HepG2 (cell line): ENCODE data around the gene PPP6R2. TPM values are rescaled to one million over a fixed set of nuclear protein-coding genes. Genes with fewer than 3 reads are reported as not detected.
A peak's percentile ranks its signal among the peaks of the same experiment; 100 is the strongest.

Source experiments
- ARNTL ChIP-seq: sonication (generic); formaldehyde crosslinking; IDR thresholded peaks from 2 replicates; pipeline ENCODE4 v1.4.0; 2020; ENCODE audit warnings: mild to moderate bottlenecking, missing genetic modification reagents
- CERS6 ChIP-seq: sonication (generic); formaldehyde crosslinking; IDR thresholded peaks from 2 replicates; pipeline ENCODE4 v1.5.0; 2020; ENCODE audit warnings: missing genetic modification reagents
- FLYWCH1 ChIP-seq: sonication (generic); formaldehyde crosslinking; IDR thresholded peaks from 2 replicates; pipeline ENCODE4 v1.8.1; 2023; ENCODE audit warnings: mild to moderate bottlenecking, missing genetic modification reagents
- FOXP1 ChIP-seq, 2 experiments: fragments of 450-650 bp in 1 of 2; IDR thresholded peaks; 2 replicates each; pipeline ENCODE4 v1.6.1; 2017 to 2018; ENCODE audit warnings: antibody characterized with exemption in 1 of 2
- GMEB2 ChIP-seq: IDR thresholded peaks from 2 replicates; pipeline ENCODE4 v1.6.1; 2016; ENCODE audit warnings: missing biosample characterization, missing genetic modification reagents, low read depth
- KDM5B ChIP-seq: sonication (generic); formaldehyde crosslinking; IDR thresholded peaks from 2 replicates; pipeline ENCODE4 v1.4.0; 2020; ENCODE audit warnings: missing genetic modification reagents, mild to moderate bottlenecking, borderline replicate concordance
- NFIB ChIP-seq: sonication (generic); formaldehyde crosslinking; IDR thresholded peaks from 2 replicates; pipeline ENCODE4 v1.9.0; 2021; ENCODE audit warnings: missing genetic modification reagents, mild to moderate bottlenecking, borderline replicate concordance
- NR2F6 ChIP-seq, 2 experiments: IDR thresholded peaks; 2 replicates each; pipeline ENCODE4 v1.6.1; 2016; ENCODE audit warnings: antibody characterized with exemption in 1 of 2, mild to moderate bottlenecking in 1 of 2
- RBM22 ChIP-seq: fragments of 200-400 bp; formaldehyde crosslinking; optimal IDR thresholded peaks from 2 replicates; pipeline ENCODE3; 2017; ENCODE audit warnings: mild to moderate bottlenecking, low read length, moderate library complexity
- SCMH1 ChIP-seq: sonication (generic); formaldehyde crosslinking; IDR thresholded peaks from 2 replicates; pipeline ENCODE4 v1.9.0; 2021; ENCODE audit warnings: missing genetic modification reagents, mild to moderate bottlenecking, borderline replicate concordance
- SETDB1 ChIP-seq: sonication (generic); formaldehyde crosslinking; IDR thresholded peaks from 2 replicates; pipeline ENCODE4 v1.5.1; 2020; ENCODE audit warnings: missing genetic modification reagents, mild to moderate bottlenecking, borderline replicate concordance
- ZBTB42 ChIP-seq: sonication (generic); formaldehyde crosslinking; IDR thresholded peaks from 2 replicates; pipeline ENCODE4 v1.5.0; 2020; ENCODE audit warnings: mild to moderate bottlenecking, missing genetic modification reagents
- ZNF280B ChIP-seq: sonication (generic); formaldehyde crosslinking; IDR thresholded peaks from 2 replicates; pipeline ENCODE4 v1.5.0; 2020; ENCODE audit warnings: missing genetic modification reagents, mild to moderate bottlenecking, borderline replicate concordance
- ZNF501 ChIP-seq: sonication (generic); formaldehyde crosslinking; IDR thresholded peaks from 2 replicates; pipeline ENCODE4 v1.5.1; 2020; ENCODE audit warnings: mild to moderate bottlenecking, moderate library complexity, missing genetic modification reagents
- ZNF547 ChIP-seq: sonication (generic); formaldehyde crosslinking; IDR thresholded peaks from 2 replicates; pipeline ENCODE4 v1.5.1; 2020; ENCODE audit warnings: mild to moderate bottlenecking, missing genetic modification reagents
- ZNF550 ChIP-seq: sonication (generic); formaldehyde crosslinking; IDR thresholded peaks from 2 replicates; pipeline ENCODE4 v1.4.0; 2020; ENCODE audit warnings: mild to moderate bottlenecking, missing genetic modification reagents, borderline replicate concordance
- ZNF607 ChIP-seq: sonication (generic); formaldehyde crosslinking; IDR thresholded peaks from 2 replicates; pipeline ENCODE4 v1.5.1; 2020; ENCODE audit warnings: missing genetic modification reagents, mild to moderate bottlenecking, borderline replicate concordance
- ZNF761 ChIP-seq: sonication (generic); formaldehyde crosslinking; conservative IDR thresholded peaks from 2 replicates; pipeline ENCODE4 v1.4.0; 2020; ENCODE audit warnings: mild to moderate bottlenecking, missing genetic modification reagents
- polyA plus RNA-seq, 8 experiments: library from polyadenylated mRNA; depleted of rRNA in 3 of 8; stranded (reverse) in 7 of 8; unstranded in 1 of 8; fragments of >200 nt; fragmentation: Illumina TruSeq in 4 of 8; extraction: Trizol in 4 of 8; gene quantifications; 2 replicates each; pipeline versions ENCODE4 v1.2.1 to v1.2.3, GENCODE V29; 2011 to 2016; ENCODE audit warnings: low read depth in 4 of 8, missing spikeins in 1 of 8, mixed read lengths in 1 of 8; ENCODE audit not compliant: insufficient read depth in 1 of 8
- total RNA-seq, 5 experiments: library from RNA; depleted of rRNA; stranded (reverse); fragments of >200 nt; fragmentation: Illumina TruSeq; extraction: Trizol; gene quantifications; 2 replicates each; pipeline ENCODE4 v1.2.3, GENCODE V29; 2016; ENCODE audit warnings: low read depth in 1 of 5
- TF ChIP-seq, protein P1 (sequence below): sonication (generic); formaldehyde crosslinking; IDR thresholded peaks from 2 replicates; pipeline ENCODE4 v1.5.0; 2020; ENCODE audit warnings: mild to moderate bottlenecking, missing genetic modification reagents, moderate library complexity
- TF ChIP-seq, protein P2 (sequence below): sonication (generic); formaldehyde crosslinking; IDR thresholded peaks from 2 replicates; pipeline ENCODE4 v1.5.1; 2020; ENCODE audit warnings: mild to moderate bottlenecking, missing genetic modification reagents, moderate library complexity

Gene PPP6R2
- total and polyA plus RNA-seq, 2 of the 13 experiments (the other 11 are each of a cell fraction or from before 2014, with no cell fraction given), result 55.0 to 102 TPM

DNA sequence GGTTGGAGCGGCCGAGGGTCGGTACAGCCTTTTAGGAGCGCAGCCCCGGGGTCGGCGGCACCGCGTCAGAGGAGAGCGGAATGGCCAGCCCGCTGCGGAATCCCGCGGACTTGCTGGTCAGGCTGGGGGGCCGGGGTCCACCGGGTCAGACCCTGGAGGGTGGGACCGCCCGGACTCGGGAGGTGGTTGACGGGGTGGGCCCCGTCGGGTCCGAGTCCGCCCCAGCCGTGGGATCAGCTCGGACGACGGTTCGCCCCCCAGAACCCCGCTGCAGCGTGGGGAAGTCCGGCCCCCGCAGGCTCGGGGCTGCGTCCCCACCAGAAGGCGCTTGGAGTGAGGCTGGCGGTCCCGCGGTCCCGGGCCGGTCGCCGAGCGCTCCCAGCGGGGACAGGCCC, 137.9 kb downstream of the PPP6R2 start (continued):
- TF ChIP-seq RBM22 (no peak), FLYWCH1 (CRISPR knock-in tag) (no peak), ZNF501 (CRISPR knock-in tag) (peak; percentile 20; the same call in 1 of the 2 replicates), ZNF547 (CRISPR knock-in tag) (0 out of 2 replicates have a peak, but pooled peaks have one; percentile 52), GMEB2 (CRISPR knock-in tag) (no peak), ZBTB42 (no peak), ZNF607 (CRISPR knock-in tag) (0 out of 2 replicates have a peak, but pooled peaks have one; percentile 19), ZNF550 (no peak), SCMH1 (CRISPR knock-in tag) (no peak), NFIB (CRISPR knock-in tag) (no peak), SETDB1 (CRISPR knock-in tag) (no peak), ARNTL (CRISPR knock-in tag) (no peak), ZNF280B (CRISPR knock-in tag) (0 out of 2 replicates have a peak, but pooled peaks have one; percentile 18), KDM5B (peak; percentile 47; the same call in 1 of the 2 replicates), FOXP1 (IDR thresholded peaks at IDR 0.05) (no peak), FOXP1 (CRISPR knock-in tag; IDR thresholded peaks at IDR 0.05) (no peak), ZNF761 (CRISPR knock-in tag) (no peak), CERS6 (CRISPR knock-in tag) (no peak), NR2F6 (IDR thresholded peaks at IDR 0.05) (no peak), NR2F6 (CRISPR knock-in tag; IDR thresholded peaks at IDR 0.05) (no peak)
- TF ChIP-seq, protein P1, sequence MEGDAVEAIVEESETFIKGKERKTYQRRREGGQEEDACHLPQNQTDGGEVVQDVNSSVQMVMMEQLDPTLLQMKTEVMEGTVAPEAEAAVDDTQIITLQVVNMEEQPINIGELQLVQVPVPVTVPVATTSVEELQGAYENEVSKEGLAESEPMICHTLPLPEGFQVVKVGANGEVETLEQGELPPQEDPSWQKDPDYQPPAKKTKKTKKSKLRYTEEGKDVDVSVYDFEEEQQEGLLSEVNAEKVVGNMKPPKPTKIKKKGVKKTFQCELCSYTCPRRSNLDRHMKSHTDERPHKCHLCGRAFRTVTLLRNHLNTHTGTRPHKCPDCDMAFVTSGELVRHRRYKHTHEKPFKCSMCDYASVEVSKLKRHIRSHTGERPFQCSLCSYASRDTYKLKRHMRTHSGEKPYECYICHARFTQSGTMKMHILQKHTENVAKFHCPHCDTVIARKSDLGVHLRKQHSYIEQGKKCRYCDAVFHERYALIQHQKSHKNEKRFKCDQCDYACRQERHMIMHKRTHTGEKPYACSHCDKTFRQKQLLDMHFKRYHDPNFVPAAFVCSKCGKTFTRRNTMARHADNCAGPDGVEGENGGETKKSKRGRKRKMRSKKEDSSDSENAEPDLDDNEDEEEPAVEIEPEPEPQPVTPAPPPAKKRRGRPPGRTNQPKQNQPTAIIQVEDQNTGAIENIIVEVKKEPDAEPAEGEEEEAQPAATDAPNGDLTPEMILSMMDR (CRISPR knock-in tag), result peak; percentile 21; the same call in 1 of the 2 replicates
- TF ChIP-seq, protein P2, sequence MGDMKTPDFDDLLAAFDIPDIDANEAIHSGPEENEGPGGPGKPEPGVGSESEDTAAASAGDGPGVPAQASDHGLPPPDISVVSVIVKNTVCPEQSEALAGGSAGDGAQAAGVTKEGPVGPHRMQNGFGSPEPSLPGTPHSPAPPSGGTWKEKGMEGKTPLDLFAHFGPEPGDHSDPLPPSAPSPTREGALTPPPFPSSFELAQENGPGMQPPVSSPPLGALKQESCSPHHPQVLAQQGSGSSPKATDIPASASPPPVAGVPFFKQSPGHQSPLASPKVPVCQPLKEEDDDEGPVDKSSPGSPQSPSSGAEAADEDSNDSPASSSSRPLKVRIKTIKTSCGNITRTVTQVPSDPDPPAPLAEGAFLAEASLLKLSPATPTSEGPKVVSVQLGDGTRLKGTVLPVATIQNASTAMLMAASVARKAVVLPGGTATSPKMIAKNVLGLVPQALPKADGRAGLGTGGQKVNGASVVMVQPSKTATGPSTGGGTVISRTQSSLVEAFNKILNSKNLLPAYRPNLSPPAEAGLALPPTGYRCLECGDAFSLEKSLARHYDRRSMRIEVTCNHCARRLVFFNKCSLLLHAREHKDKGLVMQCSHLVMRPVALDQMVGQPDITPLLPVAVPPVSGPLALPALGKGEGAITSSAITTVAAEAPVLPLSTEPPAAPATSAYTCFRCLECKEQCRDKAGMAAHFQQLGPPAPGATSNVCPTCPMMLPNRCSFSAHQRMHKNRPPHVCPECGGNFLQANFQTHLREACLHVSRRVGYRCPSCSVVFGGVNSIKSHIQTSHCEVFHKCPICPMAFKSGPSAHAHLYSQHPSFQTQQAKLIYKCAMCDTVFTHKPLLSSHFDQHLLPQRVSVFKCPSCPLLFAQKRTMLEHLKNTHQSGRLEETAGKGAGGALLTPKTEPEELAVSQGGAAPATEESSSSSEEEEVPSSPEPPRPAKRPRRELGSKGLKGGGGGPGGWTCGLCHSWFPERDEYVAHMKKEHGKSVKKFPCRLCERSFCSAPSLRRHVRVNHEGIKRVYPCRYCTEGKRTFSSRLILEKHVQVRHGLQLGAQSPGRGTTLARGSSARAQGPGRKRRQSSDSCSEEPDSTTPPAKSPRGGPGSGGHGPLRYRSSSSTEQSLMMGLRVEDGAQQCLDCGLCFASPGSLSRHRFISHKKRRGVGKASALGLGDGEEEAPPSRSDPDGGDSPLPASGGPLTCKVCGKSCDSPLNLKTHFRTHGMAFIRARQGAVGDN (CRISPR knock-in tag), result peak; percentile 33; the same call in 1 of the 2 replicates
